COLO668 (cell line): Measurements from ENCODE around the gene LYL1.
A peak's percentile ranks its signal among the peaks of the same experiment; 100 is the strongest.
"Not testable (repeated sequence)": the region's sequence is repeated elsewhere in the genome, so short reads cannot be mapped to it uniquely, and the experiment has no call there.

Source experiments
- DNase-seq: peaks from one replicate; lab custom pipeline; 2025; ENCODE audit not compliant: unreplicated experiment; lab: John Stamatoyannopoulos, UW

Gene LYL1

DNA sequence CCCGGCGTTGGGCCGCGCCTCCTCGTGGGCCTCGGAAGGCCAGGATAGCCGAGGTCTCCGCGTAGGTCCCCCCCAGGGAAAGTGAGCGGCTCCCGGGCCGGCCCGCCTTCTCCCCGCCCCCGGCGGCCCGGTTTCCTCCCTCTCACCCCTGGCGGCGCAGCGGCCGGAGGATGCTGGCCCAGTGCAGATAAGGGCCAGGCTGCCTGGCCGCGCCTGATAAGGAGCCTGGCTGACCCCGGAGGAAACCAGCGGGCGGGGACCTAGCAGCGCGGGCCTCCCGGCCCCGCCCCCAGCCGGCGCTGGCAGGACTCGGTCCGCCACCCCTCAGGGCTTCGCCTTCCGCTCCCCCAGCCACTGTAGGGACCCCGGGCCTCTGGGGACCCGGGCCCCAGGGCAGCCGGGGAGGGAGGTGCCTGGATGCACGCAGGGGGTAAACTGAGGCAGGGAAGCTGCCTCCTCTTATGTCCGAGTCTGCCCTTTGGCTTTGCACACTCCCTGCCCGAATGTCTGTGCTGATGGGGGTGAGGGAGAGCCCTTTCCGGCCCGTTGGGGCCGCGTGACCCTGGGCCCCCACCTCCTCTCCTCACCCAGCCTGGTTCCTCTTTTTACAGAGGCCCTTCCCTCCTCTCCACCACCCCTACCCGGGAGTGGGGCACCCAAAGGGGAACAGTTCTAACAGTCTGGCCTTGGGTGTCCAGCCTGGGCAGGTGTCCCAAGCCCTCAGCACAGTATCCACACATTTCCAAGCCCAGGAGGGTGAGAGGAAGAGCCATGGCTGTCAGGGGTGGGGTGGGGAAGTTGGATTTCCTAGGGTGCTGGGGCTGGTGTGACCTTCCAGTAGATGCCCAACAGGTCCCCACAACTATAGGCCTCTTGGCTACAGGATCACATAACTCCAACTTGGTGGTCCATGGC, at the start of gene LYL1:
LYL1 (minus strand) TSS at position 193 of the 915 bp plus-strand sequence. CDS start 1,687 bp downstream, outside the sequence.
- DNase-seq, result peak; percentile 23

DNA sequence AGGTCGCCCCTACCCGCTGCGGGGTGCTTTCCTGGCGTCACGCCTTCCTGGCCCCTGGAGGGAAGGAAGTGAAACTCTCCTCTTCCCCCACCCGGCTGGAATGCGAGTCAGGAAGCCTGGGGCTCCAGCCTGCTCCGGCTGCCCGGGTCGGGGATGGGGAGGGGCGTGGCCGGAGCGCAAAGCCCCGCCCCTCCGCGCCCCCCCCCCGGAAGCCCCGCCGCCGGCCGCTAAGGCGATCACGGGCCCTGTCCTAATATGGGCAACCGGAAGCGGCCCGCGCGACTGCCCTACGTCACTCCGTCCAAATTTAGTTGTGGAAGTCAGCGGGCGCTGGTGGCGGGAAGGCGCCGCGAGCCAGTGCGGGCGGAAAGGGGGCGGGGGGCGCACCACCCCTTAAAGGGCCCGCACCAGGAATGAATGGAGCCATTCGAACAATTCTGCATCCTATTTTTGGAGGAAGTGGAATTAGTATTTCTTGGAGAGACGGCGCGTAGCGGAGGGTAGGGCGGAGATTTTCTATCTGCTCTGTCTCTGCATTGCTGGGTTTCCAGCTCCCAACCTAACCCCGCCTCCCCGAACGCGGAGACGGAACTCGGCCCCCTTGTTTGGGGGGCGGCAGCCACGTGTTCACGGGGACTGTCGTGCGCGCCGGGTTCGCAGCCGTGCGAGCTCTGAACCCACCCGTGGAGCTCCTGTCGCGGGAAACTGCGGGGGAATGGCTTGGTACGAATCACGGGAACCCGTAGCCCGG, 49.1 kb upstream of the LYL1 start:
- peak; percentile 96 for DNase-seq

DNA sequence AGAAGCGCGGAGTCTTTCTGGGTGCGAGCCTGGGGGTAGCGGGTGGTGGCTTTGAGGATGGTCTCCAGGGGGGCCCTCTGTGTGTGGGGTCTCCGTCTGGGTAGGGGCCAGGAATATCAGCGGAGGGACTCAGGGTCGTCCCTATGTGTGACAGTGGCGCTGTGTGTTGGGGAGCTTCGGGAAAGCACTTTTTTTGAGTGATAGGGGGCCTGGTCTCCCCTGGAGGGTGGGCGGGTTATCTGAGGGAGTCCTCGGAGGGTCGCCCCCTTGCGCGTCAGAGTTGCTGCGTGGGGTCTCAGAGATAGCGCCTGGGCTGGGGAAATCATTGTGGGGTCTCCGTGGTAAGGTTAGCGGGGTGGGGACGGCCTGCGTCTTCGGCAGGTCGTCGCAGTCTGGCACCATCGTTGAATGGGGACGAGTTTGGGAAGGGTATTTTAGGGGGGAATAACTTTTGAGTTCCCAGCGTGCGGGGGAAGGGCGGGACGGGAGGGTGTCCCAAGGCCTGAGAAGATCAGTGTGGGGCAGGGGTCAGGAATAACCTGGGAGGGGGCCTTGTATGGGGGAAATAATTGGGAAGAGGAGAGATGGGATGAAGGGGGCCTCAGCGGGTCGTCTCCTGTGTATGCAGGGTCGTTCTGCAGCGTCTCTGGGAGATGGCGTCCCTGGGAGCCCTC, 48.4 kb upstream of the LYL1 start:
- no peak for DNase-seq

DNA sequence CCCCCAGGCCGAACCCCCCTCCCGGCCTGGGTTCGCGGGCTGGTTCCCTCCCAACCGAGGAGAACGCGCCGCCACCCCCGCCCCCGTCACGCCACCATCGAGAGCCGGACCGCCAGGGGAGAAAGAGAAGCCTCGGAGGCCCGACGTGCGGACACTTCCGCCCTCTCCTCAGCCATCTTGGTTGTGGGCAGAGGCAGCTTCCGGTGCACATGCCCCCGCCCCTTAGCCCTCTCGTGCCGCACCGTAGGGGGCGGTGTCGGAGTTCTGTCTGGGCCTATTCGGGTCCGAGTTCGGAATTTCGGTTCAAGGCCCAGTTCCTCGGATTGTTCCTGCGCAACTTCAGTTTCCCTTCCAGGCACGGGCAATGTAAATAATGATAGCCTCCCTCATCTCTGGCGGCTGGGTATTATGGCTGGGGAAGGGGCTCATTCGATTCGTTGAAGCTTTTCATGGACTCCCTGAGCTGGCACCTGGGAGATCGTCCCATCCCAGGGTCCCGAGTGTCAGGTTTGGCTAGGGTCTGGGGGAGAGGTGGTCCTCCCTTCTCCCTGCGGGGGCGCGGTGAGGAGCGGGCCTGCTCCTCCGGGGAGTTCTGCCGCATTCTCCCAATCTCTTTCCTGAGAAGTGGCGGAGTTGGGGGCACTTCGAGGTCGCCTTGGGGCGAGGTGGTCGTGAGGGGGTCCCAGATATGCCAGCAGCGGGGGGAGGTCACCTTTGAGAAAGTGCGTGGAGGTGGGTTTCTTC, 47.7 kb upstream of the LYL1 start, which contains the start of the genes IER2 and STX10:
IER2 (plus strand) TSS at position 225 of the 744 bp plus-strand sequence. CDS start 2,776 bp downstream, outside the sequence.
STX10 (minus strand) TSS at position 189 of the 744 bp plus-strand sequence. CDS start 202 bp downstream, outside the sequence.
- DNase-seq, result peak; percentile 92

DNA sequence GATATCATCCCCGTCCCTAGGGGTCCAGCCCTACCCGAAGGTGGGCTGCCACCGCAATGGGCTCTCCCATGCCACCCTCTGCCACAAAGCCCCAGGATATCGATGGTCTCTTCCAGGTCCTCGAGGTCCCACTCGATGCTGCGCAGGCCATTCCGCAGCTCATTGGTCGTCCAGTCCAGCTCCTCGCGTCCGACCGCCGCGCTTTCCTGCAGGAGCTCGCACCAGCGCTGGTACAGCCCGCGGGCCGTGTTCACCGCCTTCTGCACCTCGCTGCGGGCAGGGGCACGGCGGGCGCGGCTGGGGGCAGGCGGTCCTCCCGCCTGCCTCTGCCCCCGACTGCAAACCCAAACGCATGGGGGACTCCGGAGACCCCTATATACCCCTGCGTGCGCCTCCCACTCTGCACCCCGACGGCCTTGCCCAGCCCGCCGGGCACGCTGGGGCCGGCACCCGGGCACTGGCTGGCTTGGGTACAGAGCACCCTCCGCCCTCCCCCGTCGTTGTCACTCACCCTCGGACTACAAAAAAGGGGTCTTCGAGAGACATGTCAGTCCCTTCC, 47.0 kb upstream of the LYL1 start:
- DNase-seq, result peak; percentile 66

DNA sequence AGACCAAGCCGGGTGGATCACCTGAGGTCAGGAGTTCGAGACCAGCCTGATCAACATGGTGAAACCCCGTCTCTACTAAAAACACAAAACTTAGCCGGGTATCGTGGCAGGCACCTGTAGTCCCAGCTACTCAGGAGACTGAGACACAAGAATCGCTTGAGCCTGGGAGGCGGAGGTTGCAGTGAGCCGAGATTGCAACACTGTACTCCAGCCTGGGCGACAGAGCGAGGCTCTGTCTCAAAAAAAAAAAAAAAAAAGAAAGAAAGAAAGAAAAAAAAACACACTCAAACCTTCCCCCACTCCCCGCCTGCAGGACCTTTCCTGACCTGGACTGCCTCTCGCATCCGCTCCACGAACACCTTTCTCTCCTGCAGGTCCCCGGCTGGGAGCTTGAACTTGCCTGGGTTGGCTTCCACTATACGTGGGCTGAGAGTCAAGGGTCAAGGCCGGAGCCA, 46.5 kb upstream of the LYL1 start:
- DNase-seq, result not testable (repeated sequence)

DNA sequence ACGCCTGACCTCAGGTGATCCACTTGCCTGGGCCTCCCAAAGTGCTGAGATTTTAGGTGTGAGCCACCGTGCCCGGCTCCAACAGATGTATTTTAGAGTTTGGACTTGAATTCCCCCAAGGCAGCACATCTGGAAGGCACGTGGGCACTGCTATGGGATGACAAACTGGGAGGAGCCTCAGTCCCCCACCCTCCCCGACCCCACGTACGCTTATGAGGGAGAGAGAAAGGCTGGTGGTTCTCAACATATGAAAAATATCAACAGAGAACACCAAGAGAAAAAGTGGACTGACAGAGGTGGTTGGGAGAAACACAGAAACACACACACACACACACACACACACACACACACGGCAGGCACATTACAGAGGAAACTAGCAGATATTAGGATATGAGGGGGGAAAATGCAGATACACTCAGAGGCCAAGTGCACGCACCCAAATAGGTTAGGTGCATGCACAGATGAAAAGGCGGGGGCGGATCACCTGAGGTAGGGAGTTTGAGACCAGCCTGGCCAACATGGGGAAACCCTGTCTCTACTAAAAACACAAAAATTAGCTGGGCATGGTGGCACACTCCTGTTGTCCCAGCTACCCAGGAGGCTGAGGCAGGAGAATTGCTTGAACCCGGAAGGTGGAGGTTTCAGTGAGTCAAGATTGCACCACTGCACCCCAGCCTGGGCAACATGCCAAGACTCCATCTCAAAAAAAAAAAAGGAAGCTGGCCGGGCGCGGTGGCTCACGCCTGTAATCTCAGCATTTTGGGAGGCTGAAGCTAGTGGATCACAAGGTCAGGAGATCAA, 44.3 kb upstream of the LYL1 start:
- DNase-seq, result no peak

DNA sequence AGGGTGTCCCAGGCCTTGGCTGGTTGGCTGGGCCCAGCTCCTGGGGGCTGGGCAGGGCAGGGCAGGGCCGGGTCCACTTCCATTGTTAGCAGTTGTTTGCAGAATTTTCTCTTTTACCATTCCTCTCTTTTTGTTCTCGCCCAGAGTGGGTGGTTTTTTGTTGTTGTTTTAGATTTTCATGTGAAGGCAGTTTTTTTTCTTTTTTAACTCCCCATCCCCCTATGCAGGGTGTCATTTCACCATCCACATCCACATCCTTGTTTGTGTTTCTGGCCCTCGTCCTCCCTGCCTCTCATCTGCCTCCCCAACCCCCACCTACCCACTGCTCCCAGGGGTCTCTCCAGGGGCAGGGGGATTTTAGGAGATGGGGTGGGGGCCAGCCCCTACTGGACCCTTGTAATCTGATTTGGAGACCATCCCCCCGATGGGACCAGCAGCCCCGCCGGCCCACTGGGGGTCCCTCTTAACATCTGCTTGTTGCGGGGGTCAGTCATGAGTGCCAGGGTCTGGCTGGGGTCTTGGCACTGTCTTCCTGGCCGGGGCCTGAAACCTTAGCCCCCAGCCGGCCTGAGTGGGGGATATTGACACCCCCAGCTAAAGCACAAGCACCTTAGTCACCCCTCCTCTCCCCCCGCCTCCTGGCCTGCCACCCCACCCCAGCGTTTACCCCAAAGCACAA, 37.1 kb upstream of the LYL1 start:
- DNase-seq, result no peak

DNA sequence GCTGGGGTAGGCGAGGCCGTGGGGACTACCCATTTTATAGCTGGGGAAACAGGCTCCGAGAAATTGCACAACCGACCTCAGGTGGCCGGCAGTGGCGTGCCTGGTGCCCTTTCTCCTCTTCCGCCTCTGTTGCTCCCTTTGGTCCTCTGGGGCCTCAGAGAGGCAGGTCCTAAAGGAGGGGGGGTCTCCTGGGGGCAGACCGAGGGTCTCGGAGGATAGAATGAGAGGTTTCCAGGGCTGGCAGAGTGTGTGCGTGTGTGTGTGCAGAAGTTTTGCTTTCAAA, 36.2 kb upstream of the LYL1 start:
- no peak for DNase-seq

DNA sequence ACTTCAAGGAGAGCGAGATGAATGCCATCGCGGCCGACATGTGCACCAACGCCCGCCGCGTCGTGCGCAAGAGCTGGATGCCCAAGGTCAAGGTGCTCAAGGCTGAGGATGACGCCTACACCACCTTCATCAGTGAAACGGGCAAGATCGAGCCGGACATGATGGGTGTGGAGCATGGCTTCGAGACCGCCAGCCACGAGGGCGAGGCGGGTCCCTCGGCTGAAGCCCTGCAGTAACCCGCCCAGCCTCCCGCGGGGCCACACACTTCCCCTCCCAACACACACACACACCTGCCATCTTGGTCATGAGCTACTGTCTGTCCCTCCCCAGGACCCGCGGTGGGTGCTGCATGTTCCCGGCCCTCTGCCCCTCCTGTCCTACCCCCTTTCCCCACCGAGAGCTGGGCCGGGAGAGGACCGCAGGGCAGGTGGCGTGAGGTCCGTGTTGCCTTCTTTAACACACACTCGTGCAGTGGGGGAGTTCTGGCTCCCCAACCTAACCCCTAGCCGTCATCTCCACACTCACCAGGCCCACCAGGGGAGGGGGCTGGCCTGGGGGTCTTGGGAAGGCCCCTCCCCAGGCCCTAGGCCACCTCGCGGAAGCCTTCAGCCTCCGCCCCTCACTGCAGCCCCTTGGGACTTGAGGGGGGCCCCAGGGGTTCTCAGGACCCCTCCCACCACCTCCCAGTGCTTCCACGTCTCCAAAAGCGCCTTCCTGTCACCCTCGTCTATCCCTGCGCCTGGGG, 35.7 kb upstream of the LYL1 start:
- no peak for DNase-seq

DNA sequence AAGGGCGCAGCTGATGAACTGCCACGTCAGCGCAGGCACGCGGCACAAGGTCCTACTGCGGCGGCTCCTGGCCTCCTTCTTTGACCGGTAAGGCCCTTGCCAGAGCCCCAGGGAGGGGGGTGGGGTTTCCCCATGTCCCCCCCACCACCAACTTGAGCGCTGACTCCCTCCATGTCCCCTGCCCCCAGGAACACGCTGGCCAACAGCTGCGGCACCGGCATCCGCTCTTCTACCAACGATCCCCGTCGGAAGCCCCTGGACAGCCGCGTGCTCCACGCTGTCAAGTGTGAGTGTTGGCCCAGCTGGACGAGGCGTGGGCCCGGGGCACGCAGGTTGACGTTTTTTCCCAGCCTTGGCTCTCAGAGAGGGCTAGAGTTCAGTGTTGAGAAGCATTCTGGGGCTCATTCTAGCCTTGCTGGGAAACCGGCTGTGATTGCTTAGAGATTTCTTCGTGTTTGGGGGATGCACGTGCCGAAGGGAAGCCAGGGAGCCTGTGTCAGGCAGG, 34.7 kb upstream of the LYL1 start:
- DNase-seq, result no peak

DNA sequence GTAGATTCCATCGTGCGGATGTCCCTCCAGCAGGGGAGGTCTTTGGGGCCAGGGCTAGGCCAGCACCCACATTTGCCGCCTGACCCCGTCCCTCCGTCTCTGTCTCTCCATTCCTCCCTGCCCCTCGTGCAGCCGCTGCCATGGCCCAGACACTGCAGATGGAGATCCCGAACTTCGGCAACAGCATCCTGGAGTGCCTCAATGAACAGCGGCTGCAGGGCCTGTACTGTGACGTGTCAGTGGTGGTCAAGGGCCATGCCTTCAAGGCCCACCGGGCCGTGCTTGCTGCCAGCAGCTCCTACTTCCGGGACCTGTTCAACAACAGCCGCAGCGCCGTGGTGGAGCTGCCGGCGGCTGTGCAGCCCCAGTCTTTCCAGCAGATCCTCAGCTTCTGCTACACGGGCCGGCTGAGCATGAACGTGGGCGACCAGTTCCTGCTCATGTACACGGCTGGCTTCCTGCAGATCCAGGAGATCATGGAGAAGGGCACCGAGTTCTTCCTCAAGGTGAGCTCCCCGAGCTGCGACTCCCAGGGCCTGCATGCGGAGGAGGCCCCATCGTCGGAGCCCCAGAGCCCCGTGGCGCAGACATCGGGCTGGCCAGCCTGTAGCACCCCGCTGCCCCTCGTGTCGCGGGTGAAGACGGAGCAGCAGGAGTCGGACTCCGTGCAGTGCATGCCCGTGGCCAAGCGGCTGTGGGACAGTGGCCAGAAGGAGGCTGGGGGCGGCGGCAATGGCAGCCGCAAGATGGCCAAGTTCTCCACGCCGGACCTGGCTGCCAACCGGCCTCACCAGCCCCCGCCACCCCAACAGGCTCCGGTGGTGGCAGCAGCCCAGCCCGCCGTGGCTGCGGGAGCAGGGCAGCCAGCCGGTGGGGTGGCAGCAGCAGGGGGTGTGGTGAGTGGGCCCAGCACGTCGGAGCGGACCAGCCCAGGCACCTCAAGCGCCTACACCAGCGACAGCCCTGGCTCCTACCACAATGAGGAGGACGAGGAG, 32.7 kb upstream of the LYL1 start:
- DNase-seq, result no peak

DNA sequence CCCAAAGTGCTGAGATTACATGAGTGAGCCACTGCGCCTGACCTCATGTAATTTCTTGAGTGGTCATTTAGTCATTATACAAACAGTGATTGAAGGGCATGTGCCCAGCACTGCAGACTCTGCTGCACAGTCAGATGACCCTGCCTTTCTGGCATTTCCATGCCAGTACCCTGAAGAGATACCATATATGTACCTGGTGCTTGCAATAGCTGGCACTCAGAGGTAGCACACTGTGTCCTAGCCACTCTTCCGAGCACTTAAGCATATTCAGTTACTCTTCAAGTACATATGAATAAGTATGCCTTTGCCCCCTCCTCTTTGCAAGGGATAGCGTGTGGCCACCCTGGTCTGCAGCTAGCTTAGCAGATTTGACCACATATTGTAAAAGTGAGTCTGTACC, 32.0 kb upstream of the LYL1 start:
- no peak for DNase-seq

DNA sequence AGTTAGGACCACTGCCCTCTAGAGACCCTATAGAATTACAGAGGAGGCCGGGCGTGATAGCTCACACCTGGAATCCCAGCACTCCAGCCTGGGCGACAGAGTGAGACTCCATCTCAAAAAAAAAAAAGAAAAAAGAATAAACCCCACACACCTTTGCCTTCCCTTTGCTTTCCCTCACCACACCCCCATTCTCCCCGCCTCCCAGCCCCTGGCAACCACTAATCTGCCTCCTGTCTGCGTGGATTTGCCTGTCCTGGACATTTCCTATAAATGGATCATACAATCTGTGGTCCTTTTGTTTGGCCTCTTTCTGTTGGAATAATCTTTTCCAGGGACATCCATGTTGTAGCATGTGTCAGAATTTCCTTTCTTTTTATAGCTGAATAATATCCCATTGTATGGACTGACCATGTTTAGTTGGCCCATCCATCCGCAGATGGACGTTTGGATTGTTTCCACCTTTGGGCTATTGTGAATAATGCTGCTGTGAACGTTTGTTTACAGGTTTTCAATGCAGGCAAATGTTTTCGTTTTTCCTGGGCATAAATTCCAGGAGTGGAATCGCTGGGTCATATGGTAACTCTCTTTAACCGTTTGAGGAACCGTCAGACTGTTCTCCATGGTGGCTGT, 30.7 kb upstream of the LYL1 start:
- DNase-seq, result no peak

DNA sequence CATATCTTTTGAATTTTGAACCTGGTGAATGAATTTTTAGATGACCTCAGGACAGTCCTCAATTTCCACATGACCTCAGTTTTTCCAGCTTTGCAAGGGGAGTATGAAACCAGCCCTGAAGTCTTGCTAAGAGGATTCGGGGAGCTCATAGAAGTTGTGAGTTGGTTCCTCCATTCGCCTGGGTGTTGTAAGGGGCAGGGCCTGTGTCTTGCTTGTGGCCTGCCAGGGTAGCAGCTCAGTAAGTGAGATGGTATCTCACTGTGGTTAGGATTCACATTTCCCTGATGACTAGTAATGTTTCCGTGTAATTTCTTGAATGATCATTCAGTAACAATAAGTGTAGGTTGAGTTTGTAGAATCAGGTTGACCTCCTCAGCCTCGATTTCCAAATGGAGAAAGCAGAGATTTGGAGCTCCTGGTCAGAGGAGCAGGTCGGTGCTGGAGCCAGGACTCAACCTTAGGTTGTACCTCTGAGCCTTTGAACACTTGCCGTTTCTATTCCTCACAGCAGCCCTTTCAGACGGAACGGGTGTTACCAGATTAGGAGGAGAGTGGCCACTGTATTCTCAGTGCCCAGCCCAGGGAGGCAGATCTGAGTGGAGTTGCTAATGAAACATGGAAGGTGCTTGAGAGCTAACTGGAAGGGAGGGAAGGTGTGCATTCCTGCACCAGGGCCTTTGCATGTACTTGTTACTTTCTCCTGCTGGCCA, 30.0 kb upstream of the LYL1 start:
- DNase-seq, result no peak
